H9 (cell line): Measurements from ENCODE around the gene SDK2. TPM values are rescaled to one million over a fixed set of nuclear protein-coding genes. Genes with fewer than 3 reads are reported as not detected.
A peak's percentile ranks its signal among the peaks of the same experiment; 100 is the strongest.

Experiments
- DNase-seq: peaks from one replicate; pipeline ENCODE4 v3.0.0-alpha.2; 2017
- H2AFZ ChIP-seq: one replicate; pipeline ENCODE4 v1.6.1; 2013; ENCODE audit warnings: mild to moderate bottlenecking, low read length, control low read depth, moderate library complexity
- H2AK5ac ChIP-seq: 2 replicates; pipeline ENCODE4 v1.6.1; 2013; ENCODE audit warnings: low read length, control low read depth, mixed read lengths; ENCODE audit not compliant: insufficient read length
- H2BK120ac ChIP-seq: one replicate; pipeline ENCODE4 v1.6.1; 2013; ENCODE audit warnings: low read depth, mild to moderate bottlenecking, low read length, control low read depth, inconsistent platforms; ENCODE audit not compliant: poor library complexity, severe bottlenecking
- H2BK12ac ChIP-seq: 2 replicates; pipeline ENCODE4 v1.6.1; 2013; ENCODE audit warnings: low read length, control low read depth, mixed read lengths, low read depth; ENCODE audit not compliant: insufficient read length
- H2BK15ac ChIP-seq: 2 replicates; pipeline ENCODE4 v1.6.1; 2013; ENCODE audit warnings: low read depth, low read length, control low read depth
- H2BK20ac ChIP-seq: one replicate; pipeline ENCODE4 v1.6.1; 2013; ENCODE audit warnings: low read depth, mild to moderate bottlenecking, low read length, control low read depth, inconsistent platforms; ENCODE audit not compliant: poor library complexity, severe bottlenecking
- H2BK5ac ChIP-seq: 2 replicates; pipeline ENCODE4 v1.6.1; 2013; ENCODE audit warnings: low read length, control low read depth, mixed read lengths; ENCODE audit not compliant: insufficient read length
- H3K14ac ChIP-seq: 2 replicates; pipeline ENCODE4 v1.6.1; 2013; ENCODE audit warnings: low read length, control low read depth; ENCODE audit not compliant: insufficient read depth
- H3K18ac ChIP-seq: 2 replicates; pipeline ENCODE4 v1.6.1; 2013; ENCODE audit warnings: low read depth, mild to moderate bottlenecking, mixed read lengths, low read length, control low read depth; ENCODE audit not compliant: insufficient read length
- H3K23ac ChIP-seq: 2 replicates; pipeline ENCODE4 v1.6.1; 2013; ENCODE audit warnings: low read length, control low read depth, mixed read lengths, low read depth; ENCODE audit not compliant: insufficient read length
- H3K23me2 ChIP-seq: 2 replicates; pipeline ENCODE4 v1.6.1; 2013; ENCODE audit warnings: low read depth, mild to moderate bottlenecking, mixed read lengths, low read length, control low read depth; ENCODE audit not compliant: insufficient read length, poor library complexity, severe bottlenecking
- H3K27ac ChIP-seq: 2 replicates; pipeline ENCODE4 v1.5.1; 2013; ENCODE audit warnings: low read length, control low read depth, mixed read lengths, low read depth; ENCODE audit not compliant: insufficient read length
- H3K27me3 ChIP-seq: 2 replicates; pipeline ENCODE4 v1.6.1; 2013; ENCODE audit warnings: low read length, control low read depth, inconsistent platforms; ENCODE audit not compliant: insufficient read depth
- H3K4ac ChIP-seq: 2 replicates; pipeline ENCODE4 v1.6.1; 2013; ENCODE audit warnings: low read depth, mild to moderate bottlenecking, control low read depth, inconsistent platforms, low read length, moderate library complexity
- H3K4me1 ChIP-seq: 2 replicates; pipeline ENCODE4 v1.6.1; 2013; ENCODE audit warnings: low read length, control low read depth, inconsistent platforms; ENCODE audit not compliant: insufficient read depth
- H3K4me2 ChIP-seq: 2 replicates; pipeline ENCODE4 v1.6.1; 2013; ENCODE audit warnings: low read length, control low read depth, mixed read lengths; ENCODE audit not compliant: insufficient read length, insufficient read depth
- H3K56ac ChIP-seq: 2 replicates; pipeline ENCODE4 v1.6.1; 2013; ENCODE audit warnings: low read depth, mild to moderate bottlenecking, mixed read lengths, low read length, control low read depth; ENCODE audit not compliant: insufficient read length
- H3K79me1 ChIP-seq: 2 replicates; pipeline ENCODE4 v1.6.1; 2013; ENCODE audit warnings: low read depth, mild to moderate bottlenecking, moderate library complexity, low read length, control low read depth, inconsistent platforms; ENCODE audit not compliant: insufficient read depth, poor library complexity, severe bottlenecking
- H3K79me2 ChIP-seq: 2 replicates; pipeline ENCODE4 v1.6.1; 2013; ENCODE audit warnings: low read length, control low read depth, inconsistent platforms; ENCODE audit not compliant: insufficient read depth
- H3K9ac ChIP-seq: 2 replicates; pipeline ENCODE4 v1.6.1; 2013; ENCODE audit warnings: low read length, control low read depth, mixed read lengths; ENCODE audit not compliant: insufficient read length; ENCODE audit errors: extremely low read depth
- H3K9me3 ChIP-seq: one replicate; pipeline ENCODE4 v1.6.1; 2013; ENCODE audit warnings: low read depth, low read length, inconsistent platforms; ENCODE audit not compliant: control insufficient read depth
- H3T11ph ChIP-seq: one replicate; pipeline ENCODE4 v1.6.1; 2013; ENCODE audit warnings: mild to moderate bottlenecking, low read length, control low read depth, inconsistent platforms
- H4K20me1 ChIP-seq: one replicate; pipeline ENCODE4 v1.6.1; 2013; ENCODE audit not compliant: control insufficient read depth, insufficient read length, insufficient read depth
- H4K5ac ChIP-seq: 2 replicates; pipeline ENCODE4 v1.6.1; 2013; ENCODE audit warnings: low read depth, mild to moderate bottlenecking, mixed read lengths, low read length, control low read depth; ENCODE audit not compliant: insufficient read length
- H4K8ac ChIP-seq: replicated peaks from 2 replicates; pipeline ENCODE4 v1.6.1; 2013; ENCODE audit warnings: low read length, control low read depth, mixed read lengths, low read depth; ENCODE audit not compliant: insufficient read length
- H4K91ac ChIP-seq: 2 replicates; pipeline ENCODE4 v1.6.1; 2013; ENCODE audit warnings: low read depth, mild to moderate bottlenecking, moderate library complexity, mixed read lengths, low read length, control low read depth; ENCODE audit not compliant: insufficient read length
- H3K27ac Mint-ChIP-seq, 3 experiments: 2 replicates in 2 of 3; 3 replicates in 1 of 3; pipeline ENCODE4 v1.8.0; 2020 to 2021; ENCODE audit warnings: mixed read lengths in 3 of 3, mild to moderate bottlenecking in 1 of 3, moderate library complexity in 1 of 3
- H3K27me3 Mint-ChIP-seq: 2 replicates; pipeline ENCODE4 v1.8.0; 2021; ENCODE audit warnings: low read depth, mild to moderate bottlenecking, moderate library complexity, mixed read lengths
- H3K36me3 Mint-ChIP-seq, 3 experiments: 2 replicates in 2 of 3; 3 replicates in 1 of 3; pipeline ENCODE4 v1.8.0; 2020 to 2021; ENCODE audit warnings: low read depth in 3 of 3, mixed read lengths in 3 of 3; ENCODE audit not compliant: insufficient read depth in 1 of 3
- H3K4me1 Mint-ChIP-seq, 2 experiments: 2 replicates each; pipeline ENCODE4 v1.8.0; 2020; ENCODE audit warnings: mixed read lengths in 2 of 2
- H3K4me3 Mint-ChIP-seq, 2 experiments: 2 replicates in 1 of 2; 3 replicates in 1 of 2; pipeline ENCODE4 v1.8.0; 2020 to 2021; ENCODE audit warnings: mild to moderate bottlenecking in 2 of 2, mixed read lengths in 2 of 2, moderate library complexity in 1 of 2
- H3K9me3 Mint-ChIP-seq, 2 experiments: 2 replicates in 1 of 2; 3 replicates in 1 of 2; pipeline ENCODE4 v1.8.0; 2020; ENCODE audit warnings: mild to moderate bottlenecking in 2 of 2, mixed read lengths in 2 of 2, moderate library complexity in 1 of 2
- CTCF ChIP-seq: fragments of 200-600 bp; sonication (generic); conservative IDR thresholded peaks from 3 replicates; pipeline ENCODE4 v1.8.0; 2021; ENCODE audit warnings: antibody characterized with exemption, mild to moderate bottlenecking
- WGBS: extraction: QIAGEN DNeasy Blood & Tissue Kit; methylation state at CpG from one replicate; pipeline ENCODE4 v1.1.7; 2013; ENCODE audit warnings: missing lambda C conversion rate, low lambda C conversion rate, mixed read lengths; ENCODE audit not compliant: insufficient read length; ENCODE audit errors: extremely low coverage; 5-methylcytosine and 5-hydroxymethylcytosine counted together
- total RNA-seq: library from RNA; stranded (reverse); gene quantifications from 2 replicates; pipeline ENCODE4 v1.2.1, GENCODE V29; 2021

Gene SDK2
- total RNA-seq, 1 experiment from 2014 or later = 9.1 TPM

GRCh38 chr17:73362697-73363096 lies 281.5 kb downstream of the SDK2 start:
- no peaks in the 10 kb centered on the region for H3K27me3 ChIP-seq
- no peak overlapping the region for H3K4ac ChIP-seq
- no CpG with 5 or more reads among the region's 11 CpGs for WGBS
- H2BK12ac ChIP-seq = no peak overlapping the region
- no peaks in the 10 kb centered on the region for H3K9me3 ChIP-seq
- H4K91ac ChIP-seq = no peak overlapping the region
- no peaks in the 10 kb centered on the region for H3K79me2 ChIP-seq
- no peak overlapping the region for H3K27ac ChIP-seq
- Mint-ChIP-seq H3K4me3 (no peak overlapping the region; a peak in 1 of 5 replicates), H3K36me3 (peaks cover 0 to 8% (median 0%) of the 10 kb centered on the region in 3 experiments; a peak in 3 of 7 replicates), H3K27me3 (peaks cover 3% of the 10 kb centered on the region), H3K9me3 (no peaks in the 10 kb centered on the region), H3K27ac (no peak overlapping the region; a peak in 1 of 7 replicates), H3K4me1 (peaks cover 67 to 82% of the 10 kb centered on the region in 2 experiments)
- H2AFZ ChIP-seq = no peak overlapping the region
- H2AK5ac ChIP-seq = no peak overlapping the region
- no peak for TF ChIP-seq CTCF
- H3K18ac ChIP-seq = no peak overlapping the region
- no peak overlapping the region for H3K23ac ChIP-seq
- no peak overlapping the region for H3K14ac ChIP-seq
- no peak overlapping the region for H2BK120ac ChIP-seq
- peak; percentile 90 for DNase-seq
- H3T11ph ChIP-seq = no peak overlapping the region
- no peaks in the 10 kb centered on the region for H3K79me1 ChIP-seq
- no peak overlapping the region for H2BK20ac ChIP-seq
- no peak overlapping the region for H3K4me2 ChIP-seq
- peaks cover 10% of the 10 kb centered on the region; the same call in 1 of the 2 replicates for H3K4me1 ChIP-seq
- H3K23me2 ChIP-seq = peaks cover 6% of the 10 kb centered on the region
- no peak overlapping the region for H2BK15ac ChIP-seq
- H4K8ac ChIP-seq = no peak overlapping the region
- no peak overlapping the region for H2BK5ac ChIP-seq
- no peak overlapping the region for H4K5ac ChIP-seq
- H3K56ac ChIP-seq = no peak overlapping the region
- no peak overlapping the region for H3K9ac ChIP-seq
- H4K20me1 ChIP-seq = no peaks in the 10 kb centered on the region
